GM18505 (cell line): ENCODE measurements around the gene CCDC117.
"Not testable (repeated sequence)": the region's sequence is repeated elsewhere in the genome, so short reads cannot be mapped to it uniquely, and the experiment has no call there.

Experiments used
- ATAC-seq: cut with Tn5 transposase; IDR thresholded peaks from one replicate; pipeline ENCODE4 v1.9.1; 2021; ENCODE audit not compliant: unreplicated experiment
- POLR2A ChIP-seq: IDR thresholded peaks from 4 replicates; pipeline ENCODE4 v1.6.1; 2011; ENCODE audit warnings: borderline replicate concordance; ENCODE audit not compliant: insufficient read depth, insufficient read length; ENCODE audit errors: extremely low read depth

Gene CCDC117, protein sequence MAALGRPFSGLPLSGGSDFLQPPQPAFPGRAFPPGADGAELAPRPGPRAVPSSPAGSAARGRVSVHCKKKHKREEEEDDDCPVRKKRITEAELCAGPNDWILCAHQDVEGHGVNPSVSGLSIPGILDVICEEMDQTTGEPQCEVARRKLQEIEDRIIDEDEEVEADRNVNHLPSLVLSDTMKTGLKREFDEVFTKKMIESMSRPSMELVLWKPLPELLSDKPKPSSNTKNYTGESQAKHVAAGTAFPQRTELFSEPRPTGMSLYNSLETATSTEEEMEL

GRCh38 chr22:28772633-28773460, at the start of gene CCDC117:
Gene CCDC117 (plus strand): TSS chr22:28772695. CDS start chr22:28772850, 155 bp downstream.
- peak; percentile 83 for ATAC-seq
- peak; percentile 83 for TF ChIP-seq POLR2A

GRCh38 chr22:28728002-28728401, 44.5 kb upstream of the CCDC117 start:
- no peak for TF ChIP-seq POLR2A
- no peak for ATAC-seq

DNA sequence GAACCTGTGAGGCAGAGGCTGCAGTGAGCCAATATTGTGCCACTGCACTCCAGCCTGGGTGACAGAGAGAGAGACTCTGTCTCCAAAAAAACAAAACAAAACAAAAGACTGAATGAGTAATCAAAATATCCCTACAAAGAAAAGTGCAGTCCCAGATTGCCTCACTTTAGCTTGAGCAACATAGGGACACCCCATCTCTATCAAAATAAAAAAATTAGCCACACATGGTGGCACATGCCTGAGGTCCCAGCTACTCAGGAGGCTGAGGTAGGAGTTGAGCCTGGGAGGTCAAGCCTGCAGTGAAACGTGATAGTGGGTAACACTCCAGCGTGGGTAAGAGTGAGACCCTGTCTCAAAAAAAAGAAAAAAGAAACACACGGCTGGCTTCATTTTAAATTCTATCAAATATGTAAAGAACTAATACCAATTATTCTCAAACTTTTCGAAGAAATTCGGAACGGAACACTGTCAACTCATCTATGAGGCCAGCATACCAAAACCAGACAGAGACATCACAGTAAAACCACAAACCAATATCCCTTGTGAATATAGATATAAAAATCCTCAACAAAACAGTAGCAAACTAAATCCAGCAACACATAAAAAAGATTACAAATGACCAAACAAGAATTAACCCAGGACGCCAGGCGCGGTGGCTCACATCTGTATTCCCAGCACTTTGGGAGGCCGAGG, 43.7 kb upstream of the CCDC117 start:
- no peak for TF ChIP-seq POLR2A
- no peak for ATAC-seq

GRCh38 chr22:28730179-28730578, 42.3 kb upstream of the CCDC117 start:
- no peak for ATAC-seq

DNA sequence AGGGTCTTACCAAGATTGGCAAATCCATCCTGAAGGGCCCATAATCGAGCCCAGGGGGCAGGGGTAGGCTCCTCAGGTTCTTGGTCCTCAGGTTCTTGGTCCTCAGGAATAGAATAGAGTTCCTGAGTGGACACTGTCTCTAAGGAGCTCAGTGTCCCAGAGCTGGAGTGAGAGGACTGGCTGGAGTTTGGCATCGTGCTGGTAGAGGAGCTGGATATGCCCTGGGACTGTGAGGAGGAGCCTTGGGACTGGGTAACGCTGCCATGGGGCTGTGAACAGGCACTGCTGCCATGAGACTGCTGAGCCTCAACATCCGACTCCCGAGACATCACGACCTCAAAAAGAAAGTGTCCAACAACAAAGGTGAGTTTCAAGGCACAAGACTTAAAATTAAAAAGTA, 38.1 kb upstream of the CCDC117 start:
- no peak for ATAC-seq
- TF ChIP-seq POLR2A: no peak

More at GRCh38 chr22:28730179-28730578, 42.3 kb upstream of the CCDC117 start:
- no peak for TF ChIP-seq POLR2A

DNA sequence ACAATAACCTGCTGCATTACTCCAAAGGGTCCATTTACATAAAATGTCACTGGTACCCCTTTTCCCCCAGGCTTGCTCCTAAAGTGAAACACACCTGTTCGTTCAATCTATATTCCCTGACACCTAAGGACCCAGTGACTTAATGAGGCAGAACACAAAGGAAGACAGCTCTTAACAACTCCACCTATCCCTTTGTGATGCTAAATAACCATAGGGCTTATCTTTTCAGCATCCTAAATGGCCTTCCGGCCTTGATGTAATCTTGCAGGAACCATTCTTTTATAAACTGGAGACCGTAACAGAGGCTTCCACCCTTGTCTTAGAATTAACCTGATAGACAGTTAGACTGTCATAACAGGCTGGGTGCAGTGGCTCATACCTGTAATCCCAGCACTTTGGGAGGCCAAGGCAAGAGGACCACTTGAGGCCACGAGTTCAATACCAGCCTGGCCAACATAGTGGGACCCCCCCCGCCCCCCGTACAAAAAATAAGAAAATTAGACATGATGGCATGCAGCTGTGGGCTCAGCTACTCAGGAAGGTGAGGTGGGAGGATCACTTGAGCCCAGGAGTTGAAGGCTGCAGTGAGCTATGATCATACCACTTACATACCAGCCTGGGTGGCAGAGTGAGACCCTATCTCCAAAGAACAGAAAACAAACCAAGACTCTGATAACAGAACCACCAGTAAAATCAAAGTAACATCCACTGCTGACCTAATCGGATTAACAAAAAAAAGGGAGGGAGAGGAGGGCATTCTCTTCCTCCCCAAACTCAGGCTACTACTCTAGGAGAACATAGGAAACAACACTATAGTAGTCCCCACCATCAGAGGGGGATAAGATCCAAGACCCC, 36.0 kb upstream of the CCDC117 start:
- no peak for ATAC-seq
- no peak for TF ChIP-seq POLR2A

DNA sequence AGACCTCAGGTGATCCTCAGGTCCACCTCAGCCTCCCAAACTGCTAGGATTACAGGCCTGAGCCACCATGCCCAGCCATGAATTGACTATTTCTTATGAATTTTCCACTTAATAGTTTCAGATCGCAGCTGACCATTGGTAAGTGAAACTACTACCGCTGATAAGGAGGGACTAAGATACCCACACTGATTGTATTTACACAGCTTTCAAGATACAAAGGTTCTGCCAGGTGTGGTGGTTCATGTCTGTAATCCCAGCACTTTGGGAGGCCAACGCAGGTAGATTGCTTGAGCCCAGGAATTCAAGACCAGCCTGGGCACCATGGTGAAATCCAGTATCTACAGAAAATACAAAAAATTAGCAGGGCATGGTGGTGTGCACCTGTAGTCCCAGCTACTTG, 34.8 kb upstream of the CCDC117 start:
- no peak for ATAC-seq
- no peak for TF ChIP-seq POLR2A

DNA sequence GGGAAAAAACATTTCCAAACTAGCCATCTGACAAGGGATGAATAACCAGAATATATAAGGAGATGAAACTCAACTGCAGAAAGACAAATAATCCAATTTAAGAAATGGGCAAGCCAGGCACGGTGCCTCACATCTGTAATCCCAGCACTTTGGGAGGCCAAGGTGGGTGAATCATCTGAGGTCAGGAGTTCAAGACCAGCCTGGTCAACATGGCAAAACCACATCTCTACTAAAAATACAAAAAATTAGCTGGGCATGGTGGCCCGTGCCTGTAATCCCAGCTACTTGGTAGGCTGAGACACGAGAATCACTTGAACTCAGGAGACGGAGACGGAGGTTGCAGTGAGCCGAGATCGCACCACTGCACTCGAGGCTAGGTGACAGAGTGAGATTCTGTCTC, 33.6 kb upstream of the CCDC117 start:
- not testable (repeated sequence) for ATAC-seq

- ATAC-seq: no peak
- TF ChIP-seq POLR2A: no peak
Observed at GRCh38 chr22:28741200-28741784, 31.2 kb upstream of the CCDC117 start.

- ATAC-seq: peak; percentile 90
- TF ChIP-seq POLR2A: peak; percentile 83
Observed at GRCh38 chr22:28741785-28742561, 30.5 kb upstream of the CCDC117 start, which contains the start of the genes CHEK2 and HSCB. Gene CHEK2 (minus strand): TSS chr22:28741820. CDS start chr22:28734721, 7,099 bp downstream. Gene HSCB (plus strand): TSS chr22:28742039. CDS start chr22:28742096, 57 bp downstream.

- no peak for ATAC-seq
- no peak for TF ChIP-seq POLR2A
Observed at GRCh38 chr22:28742562-28742962, 29.9 kb upstream of the CCDC117 start.

- no peak for ATAC-seq
- no peak for TF ChIP-seq POLR2A
Observed at GRCh38 chr22:28743852-28744251, 28.6 kb upstream of the CCDC117 start.
